Measurements from ENCODE around the gene SNED1.

GRCh38 chr2:241040081-241040803, 41.8 kb downstream of the SNED1 start:
- TF ChIP-seq, protein P1, sequence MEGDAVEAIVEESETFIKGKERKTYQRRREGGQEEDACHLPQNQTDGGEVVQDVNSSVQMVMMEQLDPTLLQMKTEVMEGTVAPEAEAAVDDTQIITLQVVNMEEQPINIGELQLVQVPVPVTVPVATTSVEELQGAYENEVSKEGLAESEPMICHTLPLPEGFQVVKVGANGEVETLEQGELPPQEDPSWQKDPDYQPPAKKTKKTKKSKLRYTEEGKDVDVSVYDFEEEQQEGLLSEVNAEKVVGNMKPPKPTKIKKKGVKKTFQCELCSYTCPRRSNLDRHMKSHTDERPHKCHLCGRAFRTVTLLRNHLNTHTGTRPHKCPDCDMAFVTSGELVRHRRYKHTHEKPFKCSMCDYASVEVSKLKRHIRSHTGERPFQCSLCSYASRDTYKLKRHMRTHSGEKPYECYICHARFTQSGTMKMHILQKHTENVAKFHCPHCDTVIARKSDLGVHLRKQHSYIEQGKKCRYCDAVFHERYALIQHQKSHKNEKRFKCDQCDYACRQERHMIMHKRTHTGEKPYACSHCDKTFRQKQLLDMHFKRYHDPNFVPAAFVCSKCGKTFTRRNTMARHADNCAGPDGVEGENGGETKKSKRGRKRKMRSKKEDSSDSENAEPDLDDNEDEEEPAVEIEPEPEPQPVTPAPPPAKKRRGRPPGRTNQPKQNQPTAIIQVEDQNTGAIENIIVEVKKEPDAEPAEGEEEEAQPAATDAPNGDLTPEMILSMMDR (IDR thresholded peaks at IDR 0.05): no peak
- no peak for TF ChIP-seq POLR2A (IDR thresholded peaks at IDR 0.05)
